PC-3 (cell line): ENCODE results near the gene SH3BP5.

ENCODE experiments used
- CTCF ChIP-seq: fragments of 300-600 bp; sonication (generic); conservative IDR thresholded peaks from 2 replicates; pipeline ENCODE4 v1.5.1; 2017; ENCODE audit warnings: antibody characterized with exemption, low read depth, mild to moderate bottlenecking, low read length
- EZH2 ChIP-seq: fragments of 300-600 bp; sonication (generic); IDR thresholded peaks from one replicate; pipeline ENCODE4 v1.6.1; 2017; ENCODE audit warnings: antibody characterized with exemption, mild to moderate bottlenecking, low read length; ENCODE audit not compliant: unreplicated experiment

GRCh38 chr3:15292765-15293522 is 39.4 kb downstream of the SH3BP5 start:
- TF ChIP-seq CTCF (no peak), EZH2 (no peak)
